ENCODE results near the gene EMSY. TPM values are rescaled to one million over a fixed set of nuclear protein-coding genes. Genes with fewer than 3 reads are reported as not detected.
"Not testable (repeated sequence)": the region's sequence is repeated elsewhere in the genome, so short reads cannot be mapped to it uniquely, and the experiment has no call there.

The EMSY gene
- total RNA-seq, 1 donor from 2014 or later = 28.9 TPM

GRCh38 chr11:76592025-76592914, 147.5 kb downstream of the EMSY start:
- DNase-seq (ENCODE audit: low spot score in 2 of 2) (no peak), FAIRE-seq (no peak)

- DNase-seq (ENCODE audit: low spot score in 2 of 2) = no peak
- no peak for FAIRE-seq
These were observed 148.1 kb downstream of the EMSY start for GRCh38 chr11:76592961-76593360.

DNA sequence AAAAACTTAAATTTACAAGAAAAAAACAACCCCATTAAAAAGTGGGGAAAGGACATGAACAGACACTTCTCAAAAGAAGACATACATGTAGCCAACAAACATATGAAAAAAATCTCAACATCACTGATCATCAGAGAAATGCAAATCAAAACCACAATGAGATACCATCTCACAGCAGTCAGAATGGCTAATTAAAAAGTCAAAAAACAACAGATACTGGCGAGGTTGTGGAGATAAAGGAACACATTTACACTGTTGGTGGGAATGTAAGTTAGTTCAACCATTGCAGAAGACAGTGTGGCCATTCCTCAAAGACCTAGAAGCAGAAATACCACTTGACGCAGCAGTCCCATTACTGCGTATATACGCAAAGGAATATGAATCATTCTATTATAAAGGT, 150.3 kb downstream of the EMSY start:
- FAIRE-seq; DNase-seq (ENCODE audit: low spot score in 2 of 2): not testable (repeated sequence)

- DNase-seq (ENCODE audit: low spot score in 2 of 2) = no peak
- no peak for FAIRE-seq
These were observed 151.8 kb downstream of the EMSY start for GRCh38 chr11:76596652-76597051.

DNA sequence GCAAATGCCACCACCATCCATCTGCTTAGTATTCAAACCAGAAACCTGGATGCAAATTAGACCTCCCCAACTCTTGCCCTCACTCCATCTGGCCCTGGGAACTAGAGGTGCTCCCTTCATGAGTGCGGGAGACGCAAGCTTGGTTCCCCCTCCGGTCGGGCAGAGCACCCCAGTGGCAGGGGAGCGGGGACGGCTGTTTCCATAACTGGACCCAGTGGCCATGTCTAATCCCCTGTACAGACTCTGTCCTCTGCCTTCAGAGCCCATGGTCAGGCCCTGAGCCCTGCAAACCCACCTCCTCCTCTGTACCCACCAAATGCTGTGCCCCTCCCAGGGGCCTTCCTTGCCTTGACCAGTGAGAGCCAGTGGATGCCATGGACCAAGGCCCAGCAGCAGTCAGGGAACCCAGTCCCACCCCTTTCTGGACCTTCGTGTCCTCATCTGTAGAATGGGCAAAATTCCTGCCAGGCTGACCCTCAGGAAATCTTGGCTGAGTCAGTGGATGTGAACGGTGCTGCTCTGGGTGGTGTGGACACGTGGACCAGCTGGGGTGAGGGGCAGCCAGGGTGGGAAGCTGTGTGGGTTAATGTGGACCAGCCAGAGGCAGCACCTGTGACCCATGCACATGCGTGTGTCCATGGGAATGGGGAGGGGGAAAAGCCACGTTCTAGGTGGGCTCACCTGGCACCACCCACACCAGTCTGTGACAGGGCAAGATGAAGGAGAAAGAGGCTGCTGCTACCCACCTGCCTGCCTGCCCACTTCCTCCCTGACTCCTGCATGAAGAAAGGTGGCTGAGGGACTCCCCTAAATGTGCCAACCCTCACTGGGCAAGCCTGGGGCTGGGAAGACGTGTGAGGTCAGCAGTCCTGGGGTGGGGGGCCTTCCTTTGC, 153.0 kb downstream of the EMSY start:
- DNase-seq (ENCODE audit: low spot score in 2 of 2) (no peak), FAIRE-seq (no peak)

DNA sequence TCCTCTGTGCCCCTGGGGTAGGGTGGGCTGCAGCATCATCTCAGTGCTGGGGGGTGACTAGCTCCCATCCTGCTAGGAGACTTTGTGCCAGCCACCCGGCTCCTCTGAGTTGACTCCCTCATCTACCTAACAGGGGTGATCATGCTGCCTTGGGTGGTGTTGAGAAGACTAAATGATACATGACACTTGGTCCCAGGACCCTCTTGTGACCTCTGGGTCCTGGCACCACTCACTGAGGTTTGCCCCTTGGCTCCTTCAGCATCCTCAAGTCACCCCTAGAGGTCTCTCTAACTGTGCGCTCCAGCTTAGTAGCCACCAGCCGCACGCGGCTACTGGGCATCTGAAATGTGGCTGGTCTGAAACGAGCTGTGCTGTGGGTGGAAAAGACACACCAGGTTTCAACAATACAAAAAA, 153.6 kb downstream of the EMSY start:
- DNase-seq (ENCODE audit: low spot score in 2 of 2) (no peak), FAIRE-seq (no peak)

DNA sequence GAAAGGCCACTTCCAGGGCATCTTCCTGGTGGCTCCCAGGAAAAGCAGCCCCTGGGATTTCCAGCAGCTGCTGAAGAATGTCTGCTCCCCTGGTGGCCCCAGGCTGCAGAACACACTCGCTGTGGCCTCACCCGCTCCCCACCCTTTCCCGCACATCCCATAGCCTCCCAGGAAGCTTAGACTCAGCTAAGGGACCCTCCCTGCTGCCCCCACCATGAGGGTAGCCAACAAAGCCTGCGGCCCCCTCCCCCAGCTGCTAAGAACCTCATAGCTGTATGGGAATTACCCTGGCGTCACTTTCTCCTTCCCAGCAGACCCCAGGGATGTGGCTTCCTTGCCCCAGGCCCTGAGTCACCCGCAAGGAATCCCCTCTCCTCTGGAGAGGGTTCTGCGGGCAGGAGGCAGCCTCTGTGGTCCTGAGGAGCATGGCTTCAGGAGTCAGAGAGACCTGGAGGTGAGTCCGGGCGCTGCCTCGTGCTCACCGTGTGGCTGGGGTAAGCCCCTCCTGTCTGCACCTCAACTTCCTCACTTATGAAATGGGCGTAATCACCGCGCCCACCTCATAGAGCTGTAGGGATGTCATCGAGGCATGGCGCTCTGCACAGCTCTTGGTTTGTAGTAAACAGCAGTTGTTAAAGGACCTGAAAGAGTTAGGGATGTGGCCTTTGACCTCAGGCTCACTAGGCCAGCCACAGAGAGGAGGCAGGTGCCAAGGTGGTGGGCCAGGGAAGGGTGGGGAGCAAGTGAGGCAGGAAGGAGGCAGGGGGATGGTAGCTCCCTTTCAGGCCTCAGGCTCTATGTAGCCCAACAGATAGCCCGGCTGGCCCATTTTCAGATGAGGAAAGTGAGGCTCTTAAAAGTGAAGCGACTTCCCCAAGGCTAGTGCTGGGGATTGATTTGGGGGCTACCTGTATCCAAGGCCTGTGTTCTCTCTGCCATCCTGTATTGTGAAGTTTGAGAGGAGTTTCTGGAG, 154.5 kb downstream of the EMSY start:
- no peak for DNase-seq (ENCODE audit: low spot score in 2 of 2)
- FAIRE-seq = no peak

GRCh38 chr11:76600124-76600655, 155.4 kb downstream of the EMSY start:
- no peak for DNase-seq (ENCODE audit: low spot score in 2 of 2)
- FAIRE-seq = no peak

DNA sequence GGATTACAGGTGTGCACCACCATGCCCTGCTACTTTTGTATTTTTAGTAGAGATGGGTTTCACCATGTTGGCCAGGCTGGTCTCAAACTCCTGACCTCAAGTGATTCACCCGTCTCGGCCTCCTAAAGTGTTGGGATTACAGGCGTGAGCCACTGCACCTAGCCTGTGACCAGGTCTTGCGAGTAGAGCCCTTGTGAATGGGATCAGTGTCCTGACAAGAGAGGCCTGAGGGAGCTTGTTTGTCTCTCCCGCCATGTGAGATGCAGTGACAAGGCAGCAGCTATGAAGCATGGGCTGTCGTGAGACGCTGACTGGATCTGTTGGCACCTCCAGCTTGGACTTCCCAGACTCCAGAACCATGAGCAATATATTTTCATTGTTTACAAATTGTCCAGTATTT, 156.5 kb downstream of the EMSY start:
- DNase-seq (ENCODE audit: low spot score in 2 of 2) (no peak), FAIRE-seq (no peak)

DNA sequence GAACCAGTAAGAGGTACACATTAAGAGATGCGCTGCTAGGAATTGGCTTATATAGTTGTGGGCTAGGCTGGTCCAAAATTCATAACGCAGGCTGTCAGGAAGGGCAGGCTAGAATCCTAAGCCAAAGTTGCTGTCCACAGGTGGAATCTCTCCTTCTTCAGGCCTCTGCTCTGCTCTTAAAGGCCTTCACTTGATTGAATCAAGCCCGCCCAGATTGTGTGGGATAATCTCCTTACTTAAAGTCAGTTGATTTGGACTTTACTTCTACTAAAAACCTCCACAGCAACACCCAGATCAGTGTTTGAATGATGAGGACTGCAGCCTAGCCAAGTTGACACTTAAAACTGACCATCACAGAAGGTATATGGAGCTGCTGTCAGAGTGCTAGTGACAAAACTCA, 156.9 kb downstream of the EMSY start:
- FAIRE-seq (no peak), DNase-seq (ENCODE audit: low spot score in 2 of 2) (no peak)

DNA sequence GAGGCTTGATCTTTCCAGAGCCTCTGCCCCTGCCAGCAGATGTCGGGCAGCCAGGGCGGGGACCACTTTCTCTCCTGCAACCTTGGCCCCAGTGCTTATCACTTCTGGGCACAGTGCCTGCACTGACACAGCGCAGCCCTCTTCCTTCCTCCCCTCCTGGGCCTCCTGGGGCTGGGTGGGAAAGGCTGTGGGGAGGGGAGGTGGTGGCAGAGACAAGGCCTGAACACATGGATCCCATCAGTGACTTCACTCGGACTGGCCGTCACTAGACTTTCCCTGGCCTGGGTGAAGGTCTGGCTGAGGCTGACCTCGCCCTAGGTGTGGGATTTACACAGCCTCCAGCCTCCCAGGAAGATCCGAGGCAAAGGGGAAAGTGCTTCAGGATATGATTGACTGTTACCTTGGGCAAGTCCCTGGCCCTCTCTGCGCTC, 157.6 kb downstream of the EMSY start:
- FAIRE-seq (no peak), DNase-seq (ENCODE audit: low spot score in 2 of 2) (no peak)

Small RNA genes lying within 50 kb of the gene (small RNA-seq; reads per million reads assigned to genes)
- gene AP001189.2 (not detected), gene RF00019 (not detected)

Other genes with a start within 250 kb of the EMSY start
- gene WNT11, start 238.5 kb upstream of the EMSY start, total RNA-seq = 5.7 TPM
- 92.5 TPM for gene THAP12, start 63.9 kb upstream of the EMSY start, total RNA-seq
- gene GVQW3, start 63.7 kb upstream of the EMSY start, total RNA-seq = 16.3 TPM
- gene LRRC32, start 225.7 kb downstream of the EMSY start, total RNA-seq = 0.41 TPM

Data from frontal cortex (tissue), 4 donors.